GM18511 (cell line): ENCODE measurements around the gene SH3BP1.
A peak's percentile ranks its signal among the peaks of the same experiment; 100 is the strongest.
"Not testable (repeated sequence)": the region's sequence is repeated elsewhere in the genome, so short reads cannot be mapped to it uniquely, and the experiment has no call there.

Experiments
- ATAC-seq: cut with Tn5 transposase; IDR thresholded peaks from one replicate; pipeline ENCODE4 v1.9.1; 2021; ENCODE audit warnings: mild to moderate bottlenecking, moderate library complexity; ENCODE audit not compliant: unreplicated experiment

The SH3BP1 gene, protein sequence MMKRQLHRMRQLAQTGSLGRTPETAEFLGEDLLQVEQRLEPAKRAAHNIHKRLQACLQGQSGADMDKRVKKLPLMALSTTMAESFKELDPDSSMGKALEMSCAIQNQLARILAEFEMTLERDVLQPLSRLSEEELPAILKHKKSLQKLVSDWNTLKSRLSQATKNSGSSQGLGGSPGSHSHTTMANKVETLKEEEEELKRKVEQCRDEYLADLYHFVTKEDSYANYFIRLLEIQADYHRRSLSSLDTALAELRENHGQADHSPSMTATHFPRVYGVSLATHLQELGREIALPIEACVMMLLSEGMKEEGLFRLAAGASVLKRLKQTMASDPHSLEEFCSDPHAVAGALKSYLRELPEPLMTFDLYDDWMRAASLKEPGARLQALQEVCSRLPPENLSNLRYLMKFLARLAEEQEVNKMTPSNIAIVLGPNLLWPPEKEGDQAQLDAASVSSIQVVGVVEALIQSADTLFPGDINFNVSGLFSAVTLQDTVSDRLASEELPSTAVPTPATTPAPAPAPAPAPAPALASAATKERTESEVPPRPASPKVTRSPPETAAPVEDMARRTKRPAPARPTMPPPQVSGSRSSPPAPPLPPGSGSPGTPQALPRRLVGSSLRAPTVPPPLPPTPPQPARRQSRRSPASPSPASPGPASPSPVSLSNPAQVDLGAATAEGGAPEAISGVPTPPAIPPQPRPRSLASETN

GRCh38 chr22:37639070-37639760, at the start of gene SH3BP1:
SH3BP1 (plus strand) TSS chr22:37639669; CDS start chr22:37639788, 119 bp downstream.
- ATAC-seq = no peak

- ATAC-seq = not testable (repeated sequence)
Measured at GRCh38 chr22:37591081-37591480, 48.4 kb upstream of the SH3BP1 start.

- no peak for ATAC-seq
Measured at GRCh38 chr22:37591823-37592404, 47.6 kb upstream of the SH3BP1 start.

GRCh38 chr22:37594237-37594636, 45.2 kb upstream of the SH3BP1 start:
- ATAC-seq = no peak

DNA sequence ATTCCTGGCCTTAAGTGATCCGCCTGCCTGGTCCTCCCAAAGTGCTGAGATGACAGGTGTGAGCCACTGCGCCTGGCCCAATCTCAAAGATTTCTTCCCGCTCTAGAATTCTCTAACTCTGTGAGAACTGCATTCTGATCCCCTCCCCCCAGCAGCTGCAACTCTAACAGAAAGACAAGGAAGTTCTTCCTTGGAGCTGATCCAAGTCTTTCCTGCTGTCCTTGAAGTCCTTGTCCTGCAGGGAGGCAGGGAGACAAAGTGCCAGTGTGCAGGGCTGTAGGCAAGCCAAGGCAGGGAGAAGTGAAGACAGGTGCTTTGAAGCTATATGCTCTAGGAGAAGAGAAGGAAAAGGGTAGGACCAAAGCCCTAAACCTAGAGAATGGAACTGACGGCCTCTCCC, 40.3 kb upstream of the SH3BP1 start:
- ATAC-seq = no peak

DNA sequence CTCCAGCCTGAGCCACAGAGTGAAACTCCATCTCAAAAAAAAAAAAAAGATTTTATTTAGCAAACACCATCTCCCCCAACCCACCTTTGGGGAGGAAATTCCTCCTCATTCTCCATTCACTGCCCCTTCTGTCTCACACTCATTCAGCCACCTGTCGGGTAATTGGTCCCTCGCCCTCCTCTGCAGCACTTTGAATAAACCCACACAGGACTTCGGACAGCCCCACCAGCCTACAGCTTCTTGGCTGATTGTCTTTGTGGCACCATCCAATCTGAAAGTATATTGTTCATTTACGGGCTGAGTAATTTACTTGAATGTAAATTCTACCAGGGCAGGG, 38.3 kb upstream of the SH3BP1 start:
- ATAC-seq = no peak

DNA sequence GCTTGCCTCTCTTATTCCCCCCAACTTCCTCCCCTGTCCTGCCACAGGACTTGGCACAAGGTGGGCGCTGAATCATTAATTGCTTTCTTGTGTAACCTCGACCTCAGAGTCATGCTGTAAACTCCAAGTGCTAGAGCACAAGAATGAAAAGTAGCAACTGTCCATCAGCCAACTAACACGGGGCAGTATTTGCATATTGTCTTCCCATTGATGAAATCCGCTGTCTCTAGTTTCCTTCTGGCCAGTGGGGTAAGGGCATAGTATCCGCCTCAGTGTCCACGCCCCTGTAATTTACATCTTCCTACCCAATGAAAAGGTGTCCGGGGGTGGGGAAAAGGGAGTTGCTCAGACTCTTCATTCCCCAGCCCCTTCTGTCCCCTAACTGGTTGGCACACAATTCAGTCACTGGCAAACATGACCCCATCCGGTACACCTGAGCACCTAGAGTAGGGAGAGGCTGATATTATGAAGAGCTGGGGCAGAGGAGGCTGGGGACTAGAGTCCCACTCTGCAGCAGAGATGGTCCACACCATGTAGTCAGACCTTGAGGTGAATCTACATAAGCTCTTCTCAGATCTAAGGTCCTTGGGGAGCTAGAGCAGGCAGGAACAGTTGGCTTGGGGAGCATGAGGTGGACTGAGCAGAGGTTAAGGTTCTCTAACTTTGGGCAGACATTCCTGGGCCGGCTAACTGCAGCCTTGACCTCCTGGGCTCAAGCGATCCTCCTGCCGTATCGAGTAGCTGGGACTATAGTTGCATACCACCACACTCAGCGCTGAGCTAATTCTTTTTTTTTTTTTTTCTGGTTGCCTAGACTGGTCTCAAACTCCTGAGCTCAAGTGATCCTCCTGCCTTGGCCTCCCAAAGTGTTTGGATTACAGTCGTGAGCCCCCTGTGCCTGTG, 37.7 kb upstream of the SH3BP1 start:
- ATAC-seq = no peak

GRCh38 chr22:37602546-37603277, 36.8 kb upstream of the SH3BP1 start:
- ATAC-seq = not testable (repeated sequence)

- no peak for ATAC-seq
Measured at GRCh38 chr22:37604074-37604473, 35.4 kb upstream of the SH3BP1 start.

- no peak for ATAC-seq
Measured at GRCh38 chr22:37604875-37605274, 34.6 kb upstream of the SH3BP1 start.

DNA sequence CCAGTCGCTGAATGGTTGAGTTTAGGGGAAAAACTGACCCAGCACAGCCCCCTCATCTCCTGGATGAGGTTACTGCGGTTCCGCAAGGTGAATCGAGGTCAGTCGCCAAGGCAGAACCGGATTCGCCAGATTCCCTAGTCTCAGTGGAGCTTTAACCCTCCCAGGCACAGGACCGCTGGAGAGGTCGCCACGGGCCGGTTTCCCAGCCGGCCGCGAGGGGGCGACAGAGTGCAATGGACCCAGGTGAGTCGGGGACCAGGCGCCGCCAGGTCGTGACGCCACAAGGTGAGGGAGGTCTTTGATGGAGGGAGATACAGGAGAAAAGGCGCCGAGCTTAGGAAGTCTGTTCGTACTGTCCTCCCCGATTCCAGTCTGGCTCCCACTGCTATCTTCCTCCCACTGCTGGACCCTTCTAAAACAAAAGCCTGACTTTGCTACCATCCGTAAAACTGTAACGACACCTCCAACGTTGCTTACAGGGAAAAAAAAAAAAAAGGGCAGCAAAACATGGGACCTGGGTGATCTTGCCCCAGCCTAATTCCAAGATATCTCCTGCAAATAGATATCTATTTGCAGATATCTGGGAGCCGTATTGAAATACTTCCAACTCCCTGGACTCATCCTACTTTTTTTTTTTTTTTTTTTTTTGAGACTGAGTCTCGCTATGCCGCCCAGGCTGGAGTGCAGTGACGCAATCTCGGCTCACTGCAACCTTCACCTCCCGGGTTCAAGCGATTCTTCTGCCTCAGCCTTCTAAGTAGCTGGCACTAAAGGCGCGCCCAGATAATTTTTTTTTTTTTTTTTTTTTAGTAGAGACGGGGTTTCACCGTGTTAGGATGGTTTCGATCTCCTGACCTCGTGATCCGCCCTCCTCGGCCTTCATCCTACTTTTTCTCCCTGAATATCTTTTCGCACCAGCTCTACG, 32.2 kb upstream of the SH3BP1 start:
- ATAC-seq = no peak

- ATAC-seq = no peak
Measured at GRCh38 chr22:37607935-37608476, 31.5 kb upstream of the SH3BP1 start.

DNA sequence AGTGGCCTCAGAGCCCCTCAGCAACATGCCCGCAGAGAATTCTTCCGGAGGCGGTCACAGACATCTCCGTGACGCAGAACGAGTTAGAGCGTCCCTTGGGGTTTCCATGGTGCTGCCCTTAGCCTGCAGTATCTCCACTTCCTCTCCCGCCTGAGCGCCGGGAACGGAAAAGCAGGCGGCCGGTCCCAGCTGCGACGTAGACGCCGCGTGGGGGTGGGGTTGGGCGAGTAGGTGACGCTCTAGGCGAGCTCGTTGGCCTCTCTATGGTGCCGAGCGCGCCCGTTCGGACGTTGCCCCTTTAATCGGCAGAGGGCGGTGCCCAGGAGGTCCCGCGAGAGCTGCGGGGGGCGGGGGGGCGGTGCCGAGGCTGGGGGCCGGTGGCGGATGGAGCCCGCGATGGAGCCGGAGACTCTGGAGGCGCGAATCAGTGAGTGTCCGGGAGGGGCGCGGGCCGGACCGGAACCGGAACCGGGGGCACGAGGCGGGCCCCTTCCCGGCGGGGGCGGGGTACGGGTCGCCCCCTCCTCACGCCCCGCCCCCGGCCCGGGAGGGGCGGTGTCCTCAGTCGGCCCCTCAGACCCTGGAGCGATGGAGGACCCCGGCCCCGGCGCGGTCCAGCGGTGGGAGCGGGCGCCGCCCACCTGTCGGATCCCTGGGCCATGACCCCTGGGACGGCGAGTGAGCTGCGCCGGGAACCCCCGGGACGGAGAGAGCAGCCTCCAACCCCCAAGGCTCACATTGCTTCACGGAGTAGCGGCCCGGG, 30.8 kb upstream of the SH3BP1 start, which contains the start of gene GGA1:
Gene GGA1 (plus strand): TSS at position 358 of the 763 bp plus-strand sequence. CDS start 27 bp downstream, at position 385.
- peak; percentile 83 for ATAC-seq

DNA sequence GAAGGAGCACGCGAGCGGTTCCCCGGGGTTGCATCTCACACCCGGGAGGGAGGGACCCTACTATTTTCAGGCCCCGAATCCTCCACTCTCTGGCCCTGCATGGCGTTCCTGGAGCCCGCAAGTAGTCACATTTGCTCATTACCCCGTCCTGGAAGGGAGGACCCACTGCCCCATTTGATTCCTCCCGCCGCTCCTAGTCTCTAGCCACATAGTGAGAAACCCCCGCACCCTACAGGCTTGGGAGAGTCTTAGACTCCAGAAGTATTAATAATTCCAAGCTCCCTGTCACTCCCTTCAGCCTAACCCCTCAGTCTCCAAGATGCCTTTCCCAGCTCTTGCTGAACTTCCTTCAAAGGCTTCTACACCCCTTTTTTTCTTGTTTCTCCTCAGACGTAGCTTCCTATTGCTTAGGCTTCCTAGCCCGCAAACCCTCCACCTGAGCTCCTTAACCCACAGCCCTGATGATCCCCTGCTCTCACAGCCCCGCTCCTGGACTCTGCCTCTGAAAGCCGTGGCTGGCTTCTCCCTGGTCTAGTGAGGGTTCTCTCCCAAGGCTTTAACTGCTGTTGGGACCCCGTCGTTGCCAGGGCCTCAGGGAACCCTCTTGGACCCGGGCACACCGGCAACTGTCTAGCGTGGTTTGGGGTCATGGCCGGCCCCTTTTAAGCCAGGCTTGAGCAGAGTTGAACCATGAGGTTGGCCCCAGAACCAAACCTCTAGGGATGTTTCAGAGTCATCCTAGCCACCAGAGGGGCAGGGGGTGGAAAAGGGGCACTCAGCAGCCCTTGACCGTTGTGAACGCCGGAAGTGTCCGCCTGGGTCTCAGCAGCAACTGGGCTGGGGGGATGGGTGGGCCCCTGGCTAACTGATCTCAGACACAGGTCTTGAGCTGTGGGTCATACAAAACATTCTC, 30.0 kb upstream of the SH3BP1 start:
- ATAC-seq = peak; percentile 20

DNA sequence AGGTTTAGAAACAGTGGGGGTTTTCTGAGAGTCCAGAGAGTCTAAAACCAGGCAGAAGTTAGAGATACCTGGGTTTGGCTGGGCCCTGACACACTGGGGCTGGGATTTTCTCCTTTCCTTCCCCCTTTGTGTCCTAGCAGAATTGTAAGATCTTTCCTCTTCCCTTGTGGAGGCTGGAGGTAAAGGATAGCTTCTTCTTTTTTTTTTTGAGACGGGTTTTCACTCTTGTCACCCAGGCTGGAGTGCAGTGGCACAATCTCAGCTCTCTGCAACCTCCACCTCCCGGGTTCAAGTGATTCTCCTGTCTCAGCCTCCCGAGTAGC, 29.4 kb upstream of the SH3BP1 start:
- not testable (repeated sequence) for ATAC-seq

GRCh38 chr22:37610480-37611129, 28.9 kb upstream of the SH3BP1 start:
- ATAC-seq = no peak
